Measurements from ENCODE around the gene UBE2D2.
A peak's percentile ranks its signal among the peaks of the same experiment; 100 is the strongest.

UBE2D2 gene

GRCh38 chr5:139666551-139666950 is 105.4 kb downstream of the UBE2D2 start:
- no peak for TF ChIP-seq SUZ12 (IDR thresholded peaks at IDR 0.05; ENCODE audit: extremely low read depth, insufficient read depth, insufficient read length)
- no peak for TF ChIP-seq ZNF274 (IDR thresholded peaks at IDR 0.05; ENCODE audit: low read depth, low read length)
- no peak for TF ChIP-seq YY1 (IDR thresholded peaks at IDR 0.05; ENCODE audit: insufficient read depth, insufficient read length)
- Histone ChIP-seq H3K4me3 (ENCODE audit: insufficient read length, low read depth) (no peak overlapping the region), H3K27me3 (ENCODE audit: insufficient read depth, insufficient read length) (no peaks in the 10 kb centered on the region), H3K4me1 (ENCODE audit: insufficient read depth, insufficient read length) (peaks cover 39% of the 10 kb centered on the region), H3K9me3 (ENCODE audit: insufficient read depth, low read length) (no peaks in the 10 kb centered on the region), H3K9ac (ENCODE audit: insufficient read length, low read depth) (no peak overlapping the region), H3K36me3 (ENCODE audit: insufficient read depth, insufficient read length, low read length) (peaks cover 55% of the 10 kb centered on the region)
- DNase-seq (ENCODE audit: low read depth, low spot score) = no peak

GRCh38 chr5:139667001-139667729 is 106.0 kb downstream of the UBE2D2 start:
- peaks cover 53% of the 10 kb centered on the region for H3K36me3 ChIP-seq (ENCODE audit: insufficient read depth, insufficient read length, low read length)
- no peaks in the 10 kb centered on the region for H3K9me3 ChIP-seq (ENCODE audit: insufficient read depth, low read length)
- peaks cover 39% of the 10 kb centered on the region for H3K4me1 ChIP-seq (ENCODE audit: insufficient read depth, insufficient read length)
- no peak for DNase-seq (ENCODE audit: low read depth, low spot score)
- TF ChIP-seq SUZ12 (IDR thresholded peaks at IDR 0.05; ENCODE audit: extremely low read depth, insufficient read depth, insufficient read length) (no peak), YY1 (IDR thresholded peaks at IDR 0.05; ENCODE audit: insufficient read depth, insufficient read length) (no peak), ZNF274 (IDR thresholded peaks at IDR 0.05; ENCODE audit: low read depth, low read length) (no peak)
- H3K27me3 ChIP-seq (ENCODE audit: insufficient read depth, insufficient read length) = no peaks in the 10 kb centered on the region
- H3K9ac ChIP-seq (ENCODE audit: insufficient read length, low read depth) = no peak overlapping the region
- H3K4me3 ChIP-seq (ENCODE audit: insufficient read length, low read depth) = no peak overlapping the region

GRCh38 chr5:139667730-139668063 is 106.6 kb downstream of the UBE2D2 start:
- DNase-seq (ENCODE audit: low read depth, low spot score) = no peak
- Histone ChIP-seq H3K9ac (ENCODE audit: insufficient read length, low read depth) (no peak overlapping the region), H3K36me3 (ENCODE audit: insufficient read depth, insufficient read length, low read length) (peaks cover 51% of the 10 kb centered on the region), H3K4me1 (ENCODE audit: insufficient read depth, insufficient read length) (peaks cover 36% of the 10 kb centered on the region), H3K9me3 (ENCODE audit: insufficient read depth, low read length) (no peaks in the 10 kb centered on the region), H3K27me3 (ENCODE audit: insufficient read depth, insufficient read length) (no peaks in the 10 kb centered on the region), H3K4me3 (ENCODE audit: insufficient read length, low read depth) (no peak overlapping the region)
- TF ChIP-seq ZNF274 (IDR thresholded peaks at IDR 0.05; ENCODE audit: low read depth, low read length) (no peak), YY1 (IDR thresholded peaks at IDR 0.05; ENCODE audit: insufficient read depth, insufficient read length) (no peak), SUZ12 (IDR thresholded peaks at IDR 0.05; ENCODE audit: extremely low read depth, insufficient read depth, insufficient read length) (no peak)

- no peak overlapping the region for H3K4me3 ChIP-seq (ENCODE audit: insufficient read length, low read depth)
- H3K4me1 ChIP-seq (ENCODE audit: insufficient read depth, insufficient read length) = peaks cover 36% of the 10 kb centered on the region
- DNase-seq (ENCODE audit: low read depth, low spot score) = no peak
- TF ChIP-seq ZNF274 (IDR thresholded peaks at IDR 0.05; ENCODE audit: low read depth, low read length) = no peak
- no peak for TF ChIP-seq YY1 (IDR thresholded peaks at IDR 0.05; ENCODE audit: insufficient read depth, insufficient read length)
- no peak for TF ChIP-seq SUZ12 (IDR thresholded peaks at IDR 0.05; ENCODE audit: extremely low read depth, insufficient read depth, insufficient read length)
- H3K9me3 ChIP-seq (ENCODE audit: insufficient read depth, low read length) = no peaks in the 10 kb centered on the region
- no peaks in the 10 kb centered on the region for H3K27me3 ChIP-seq (ENCODE audit: insufficient read depth, insufficient read length)
- H3K36me3 ChIP-seq (ENCODE audit: insufficient read depth, insufficient read length, low read length) = peaks cover 53% of the 10 kb centered on the region
- H3K9ac ChIP-seq (ENCODE audit: insufficient read length, low read depth) = no peak overlapping the region
Measured at GRCh38 chr5:139668064-139668880, 107.1 kb downstream of the UBE2D2 start.

- TF ChIP-seq ZNF274 (IDR thresholded peaks at IDR 0.05; ENCODE audit: low read depth, low read length) = no peak
- no peak for TF ChIP-seq SUZ12 (IDR thresholded peaks at IDR 0.05; ENCODE audit: extremely low read depth, insufficient read depth, insufficient read length)
- TF ChIP-seq YY1 (IDR thresholded peaks at IDR 0.05; ENCODE audit: insufficient read depth, insufficient read length) = no peak
- no peak for DNase-seq (ENCODE audit: low read depth, low spot score)
- no peaks in the 10 kb centered on the region for H3K27me3 ChIP-seq (ENCODE audit: insufficient read depth, insufficient read length)
- H3K9ac ChIP-seq (ENCODE audit: insufficient read length, low read depth) = no peak overlapping the region
- H3K4me3 ChIP-seq (ENCODE audit: insufficient read length, low read depth) = no peak overlapping the region
- no peaks in the 10 kb centered on the region for H3K9me3 ChIP-seq (ENCODE audit: insufficient read depth, low read length)
- H3K4me1 ChIP-seq (ENCODE audit: insufficient read depth, insufficient read length) = peaks cover 35% of the 10 kb centered on the region
- peaks cover 46% of the 10 kb centered on the region for H3K36me3 ChIP-seq (ENCODE audit: insufficient read depth, insufficient read length, low read length)
Measured at GRCh38 chr5:139668924-139669661, 108.0 kb downstream of the UBE2D2 start.

- H3K36me3 ChIP-seq (ENCODE audit: insufficient read depth, insufficient read length, low read length) = peaks cover 39% of the 10 kb centered on the region
- TF ChIP-seq ZNF274 (IDR thresholded peaks at IDR 0.05; ENCODE audit: low read depth, low read length) (no peak), SUZ12 (IDR thresholded peaks at IDR 0.05; ENCODE audit: extremely low read depth, insufficient read depth, insufficient read length) (no peak), YY1 (IDR thresholded peaks at IDR 0.05; ENCODE audit: insufficient read depth, insufficient read length) (no peak)
- DNase-seq (ENCODE audit: low read depth, low spot score) = no peak
- peak overlapping the region; percentile 56 for H3K9ac ChIP-seq (ENCODE audit: insufficient read length, low read depth)
- H3K27me3 ChIP-seq (ENCODE audit: insufficient read depth, insufficient read length) = no peaks in the 10 kb centered on the region
- no peaks in the 10 kb centered on the region for H3K9me3 ChIP-seq (ENCODE audit: insufficient read depth, low read length)
- peaks cover 37% of the 10 kb centered on the region for H3K4me1 ChIP-seq (ENCODE audit: insufficient read depth, insufficient read length)
- no peak overlapping the region for H3K4me3 ChIP-seq (ENCODE audit: insufficient read length, low read depth)
Measured at GRCh38 chr5:139669662-139670368, 108.7 kb downstream of the UBE2D2 start.
